NCI-H2196 (cell line): ENCODE measurements around the gene RAB3GAP2.
"Not testable (repeated sequence)": the region's sequence is repeated elsewhere in the genome, so short reads cannot be mapped to it uniquely, and the experiment has no call there.

Experiments
- DNase-seq: peaks from one replicate; lab custom pipeline; 2025; ENCODE audit not compliant: unreplicated experiment; lab: John Stamatoyannopoulos, UW

Gene RAB3GAP2

DNA sequence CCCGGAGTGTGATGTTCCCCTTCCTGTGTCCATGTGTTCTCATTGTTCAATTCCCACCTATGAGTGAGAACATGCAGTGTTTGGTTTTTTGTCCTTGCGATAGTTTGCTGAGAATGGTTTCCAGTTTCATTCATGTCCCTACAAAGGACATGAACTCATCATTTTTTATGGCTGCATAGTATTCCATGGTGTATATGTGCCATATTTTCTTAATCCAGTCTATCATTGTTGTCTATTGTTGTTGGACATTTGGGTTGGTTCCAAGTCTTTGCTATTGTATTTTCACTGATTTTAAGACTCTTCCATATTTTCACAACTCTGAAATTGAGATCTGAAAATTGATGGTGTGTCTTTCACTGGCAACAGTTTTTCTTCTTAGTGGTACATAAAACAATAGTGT is 67.5 kb downstream of the RAB3GAP2 start:
- DNase-seq, result not testable (repeated sequence)

DNA sequence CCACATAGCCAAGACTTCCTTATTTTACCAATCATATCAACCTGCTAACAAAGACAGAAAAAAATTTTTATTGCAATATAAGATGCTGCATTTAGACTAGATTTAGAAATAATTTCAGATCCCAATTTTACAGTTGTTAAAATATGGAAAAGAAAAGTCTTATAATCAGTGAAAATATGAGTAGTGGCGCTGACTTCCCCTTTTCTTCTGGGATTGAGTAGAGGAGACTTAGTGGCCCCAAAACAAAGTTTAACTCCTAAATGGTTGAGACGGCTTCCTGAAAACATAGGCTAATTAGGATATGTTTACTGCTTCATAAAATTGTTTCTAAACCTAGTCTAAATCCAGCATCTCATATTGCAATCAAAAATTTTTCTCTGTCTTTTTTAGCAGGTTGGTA is 68.4 kb downstream of the RAB3GAP2 start:
- DNase-seq, result no peak

DNA sequence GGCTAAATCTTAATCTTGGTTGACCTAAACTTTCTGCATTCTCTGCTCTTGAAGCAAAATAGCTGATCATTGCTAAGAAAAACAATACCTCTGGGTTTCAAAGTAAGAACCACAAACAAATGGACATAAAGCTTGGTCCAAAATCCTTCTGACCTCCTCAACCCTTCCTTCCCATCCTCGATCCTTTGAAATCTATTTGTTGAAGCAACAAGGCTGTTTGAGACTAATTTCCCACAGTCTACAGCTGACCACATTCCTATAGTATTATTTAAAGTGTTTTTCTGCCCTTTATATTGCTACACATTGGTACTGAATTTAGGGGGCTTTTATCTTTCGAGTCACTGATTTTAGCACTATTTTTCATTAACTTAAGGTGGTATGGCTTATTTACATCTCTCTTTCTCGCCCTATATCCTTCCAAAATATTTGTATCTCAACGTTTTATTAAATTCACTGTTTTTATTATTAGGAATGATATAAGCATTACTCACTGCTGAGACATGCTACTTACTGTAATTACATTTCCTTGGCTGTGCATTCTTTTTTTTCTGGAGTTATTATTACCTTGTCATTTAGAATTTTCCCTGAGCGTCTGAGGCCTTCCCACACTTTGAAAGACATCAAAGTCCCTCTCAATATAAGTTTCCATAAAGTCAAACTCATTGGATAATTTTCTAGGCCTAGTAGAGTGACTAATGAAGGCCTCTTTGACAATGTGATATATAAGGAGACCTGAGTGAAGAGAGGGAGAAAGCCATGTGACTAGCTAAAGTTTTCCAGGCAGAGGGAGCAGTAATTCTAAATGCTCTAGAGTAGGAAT is 73.9 kb downstream of the RAB3GAP2 start:
- no peak for DNase-seq

DNA sequence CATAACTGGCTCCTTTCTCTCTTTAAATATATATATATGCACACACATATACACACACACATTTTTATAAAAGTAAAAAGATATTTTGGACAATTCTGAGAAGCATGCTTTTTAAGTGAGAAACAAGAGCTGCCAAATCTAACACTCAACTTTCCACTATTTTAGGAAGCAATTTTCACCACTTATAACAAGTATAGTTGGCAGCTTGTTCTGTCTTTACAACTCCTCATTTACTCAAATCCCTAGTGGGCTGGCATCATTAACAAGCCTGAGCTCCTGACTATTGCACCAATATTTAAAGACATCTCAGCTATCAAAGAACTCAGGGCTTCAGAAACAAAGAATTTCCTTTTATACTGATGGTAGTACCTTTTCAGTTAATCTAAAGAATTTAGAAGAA is 76.6 kb downstream of the RAB3GAP2 start:
- DNase-seq, result no peak

DNA sequence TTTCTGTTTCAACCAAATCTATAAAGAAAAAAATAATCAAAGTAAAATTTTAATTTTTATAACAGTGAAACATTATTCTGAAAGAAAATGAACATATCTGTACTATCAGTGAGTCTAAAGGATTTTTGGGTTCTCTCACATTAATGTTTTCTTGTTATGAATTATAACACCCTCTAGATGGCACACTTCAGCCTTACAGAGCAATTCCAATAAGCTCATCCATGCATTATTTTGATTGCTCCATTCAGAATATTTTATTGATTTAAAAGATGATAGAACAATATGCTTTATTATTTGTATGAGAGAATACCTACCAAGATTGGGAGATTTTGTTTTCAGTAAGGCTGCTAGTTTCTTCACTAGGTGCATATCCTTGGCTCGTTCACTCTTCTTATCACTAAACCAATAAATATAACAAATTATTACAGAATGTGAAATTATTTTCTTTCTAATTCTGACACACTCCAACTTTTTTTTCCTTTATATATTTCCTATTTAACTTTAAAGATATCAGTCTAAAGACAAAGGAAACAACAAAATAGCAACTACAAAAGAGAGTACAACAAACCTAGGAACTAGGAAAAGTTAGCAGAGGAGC is 82.4 kb downstream of the RAB3GAP2 start:
- DNase-seq, result peak; percentile 14

DNA sequence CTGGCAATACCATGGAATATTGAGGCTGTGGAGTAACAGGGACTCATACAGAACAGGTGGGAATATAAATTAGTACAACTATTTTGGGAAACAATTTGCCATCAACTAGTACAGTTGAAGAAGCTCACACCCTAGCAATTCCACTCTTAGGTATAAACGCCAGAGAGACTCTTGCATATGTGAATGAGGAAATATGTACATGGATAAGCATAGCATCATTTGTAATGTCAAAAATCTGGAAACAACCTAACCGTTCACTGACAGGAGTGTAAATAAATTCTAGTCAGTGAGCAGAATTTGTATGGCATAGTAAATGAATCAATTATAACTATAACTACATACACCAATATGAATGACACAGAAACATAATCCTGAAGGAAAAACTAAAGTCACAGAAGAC is 83.7 kb downstream of the RAB3GAP2 start:
- DNase-seq, result no peak

DNA sequence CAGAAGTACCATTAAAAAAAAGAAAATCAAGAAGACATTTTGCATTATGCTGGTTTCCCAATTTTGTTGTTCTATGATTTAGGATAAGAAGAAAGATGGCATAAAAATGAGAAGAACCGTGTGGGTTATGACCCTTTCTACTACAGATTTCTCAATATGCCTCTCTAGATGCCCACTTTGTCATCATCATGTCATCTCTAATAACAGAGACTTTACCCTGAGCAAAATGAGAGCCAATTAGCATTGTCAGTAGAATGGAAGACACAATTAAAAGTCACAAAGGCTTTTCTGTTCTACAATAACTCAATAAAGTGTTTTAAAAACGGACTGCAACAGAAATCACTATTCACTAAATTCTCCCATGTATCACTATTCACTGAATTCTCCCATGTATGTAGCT is 85.5 kb downstream of the RAB3GAP2 start:
- DNase-seq, result no peak

DNA sequence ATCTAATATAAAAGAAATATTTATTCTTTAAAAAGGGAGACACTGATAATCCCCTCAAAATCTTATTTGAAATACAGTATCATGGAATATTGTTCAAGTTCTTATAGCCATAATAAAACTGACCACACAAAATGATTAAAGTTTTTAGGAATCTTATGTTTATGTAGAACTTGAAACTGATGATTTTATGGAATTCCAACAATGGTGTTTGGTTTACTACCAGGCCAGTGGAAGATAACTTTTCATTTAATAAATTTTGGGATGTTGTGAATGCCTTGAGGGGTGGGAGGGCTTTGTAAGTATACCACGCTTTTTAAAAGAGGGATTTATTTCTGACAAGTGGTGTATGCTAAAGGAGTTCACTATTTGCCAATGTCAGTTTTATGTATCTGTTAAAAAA is 87.7 kb downstream of the RAB3GAP2 start:
- DNase-seq, result no peak

DNA sequence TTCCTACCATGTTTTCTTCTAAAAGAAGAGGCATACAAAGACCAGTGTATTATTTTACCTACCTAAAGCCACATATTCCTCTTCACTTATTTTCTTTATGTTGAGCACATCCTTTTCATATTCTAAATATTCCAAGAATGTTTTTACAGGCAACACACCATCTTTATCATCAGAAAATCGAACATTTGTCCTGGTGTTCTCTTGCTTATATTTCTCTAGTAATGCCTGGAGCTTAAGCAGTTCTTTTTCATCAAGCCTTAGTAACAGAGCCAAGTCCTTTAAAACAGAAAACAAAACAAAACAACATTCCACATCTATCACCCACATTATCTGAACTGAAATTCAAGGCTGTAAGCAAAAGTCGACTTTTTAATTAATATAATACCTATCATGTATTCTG is 89.6 kb downstream of the RAB3GAP2 start:
- DNase-seq, result no peak

DNA sequence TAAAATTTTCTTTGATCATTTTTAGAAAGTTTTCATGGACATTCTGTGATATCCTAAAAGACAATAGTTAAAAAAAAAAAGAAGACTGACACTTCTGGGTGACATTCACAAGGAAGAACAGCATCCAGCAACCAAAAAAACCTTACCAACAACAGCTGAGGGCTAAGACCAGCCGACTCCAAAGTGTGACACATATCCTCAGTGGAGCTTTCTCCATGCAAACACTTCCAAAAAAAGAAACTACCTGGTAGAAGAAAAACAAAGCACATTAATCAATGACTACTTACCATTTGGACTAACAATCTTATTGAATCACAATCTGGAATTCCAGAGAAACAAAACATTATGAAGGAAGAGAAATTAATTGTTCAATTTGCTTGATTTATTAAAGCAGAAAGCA is 90.1 kb downstream of the RAB3GAP2 start:
- no peak for DNase-seq

DNA sequence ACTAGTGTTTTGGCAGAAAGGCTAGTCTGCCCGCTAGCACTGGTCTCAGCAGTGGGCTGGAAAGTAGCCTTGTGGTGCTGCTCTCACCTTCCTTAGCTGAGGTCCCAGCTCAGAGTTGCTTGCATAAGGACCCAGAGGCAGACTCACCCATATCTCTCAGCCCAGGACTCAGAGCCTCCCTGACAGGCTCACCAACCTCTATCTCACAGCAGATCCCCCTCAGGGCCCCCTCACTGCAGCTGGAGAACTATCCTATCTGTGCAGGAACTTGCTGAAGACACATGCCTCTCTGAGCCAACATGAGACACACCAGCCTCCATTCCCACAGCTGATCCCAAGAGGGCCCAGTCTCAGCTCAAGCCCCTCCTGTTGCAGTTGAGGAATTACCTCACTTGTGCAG is 95.7 kb downstream of the RAB3GAP2 start:
- no peak for DNase-seq

DNA sequence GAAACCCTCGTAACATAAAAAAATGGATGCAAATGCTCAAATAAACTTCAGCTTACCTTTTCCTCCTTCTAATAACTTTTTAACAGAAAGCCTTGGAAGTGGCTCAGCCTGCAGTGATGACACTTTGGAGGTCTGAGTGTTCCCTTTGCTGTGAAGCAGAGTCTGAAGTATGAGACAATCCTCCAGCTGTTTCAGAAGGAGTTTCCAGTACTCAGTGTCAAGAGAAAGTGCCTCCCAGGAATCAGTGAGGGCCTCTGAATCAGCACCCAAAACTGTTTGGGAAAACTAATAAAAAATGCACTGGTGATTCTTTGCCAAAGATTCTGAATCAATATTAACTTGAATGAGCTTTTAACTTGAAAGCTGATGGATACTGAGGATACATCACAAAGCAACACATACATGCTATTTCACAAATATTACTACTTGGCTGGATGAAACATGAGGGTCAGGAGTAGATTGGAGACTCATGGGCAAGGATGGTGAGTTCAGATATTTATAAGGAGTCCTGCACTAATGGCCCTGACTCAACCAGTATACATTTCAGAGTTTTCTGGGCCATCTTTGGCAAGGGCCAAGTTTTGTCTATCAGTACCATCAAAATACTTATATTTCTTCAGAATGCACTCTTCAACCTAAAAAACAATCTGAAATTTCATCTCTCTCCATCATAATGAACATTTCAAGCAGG is 101.3 kb downstream of the RAB3GAP2 start:
- DNase-seq, result no peak

DNA sequence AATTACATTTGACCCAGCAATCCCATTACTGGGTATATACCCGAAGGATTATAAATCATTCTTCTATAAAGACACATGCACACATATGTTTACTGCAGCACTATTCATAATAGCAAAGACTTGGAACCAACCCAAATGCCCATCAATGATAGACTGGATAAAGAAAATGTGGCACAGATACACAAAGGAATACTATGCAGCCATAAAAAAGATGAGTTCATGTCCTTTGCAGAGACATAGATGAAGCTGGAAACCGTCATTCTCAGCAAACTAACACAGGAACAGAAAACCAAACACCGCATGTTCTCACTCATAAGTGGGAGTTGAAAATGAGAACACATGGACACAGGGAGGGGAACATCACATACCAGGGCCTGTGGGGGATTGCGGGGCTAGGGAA is 102.4 kb downstream of the RAB3GAP2 start:
- not testable (repeated sequence) for DNase-seq

DNA sequence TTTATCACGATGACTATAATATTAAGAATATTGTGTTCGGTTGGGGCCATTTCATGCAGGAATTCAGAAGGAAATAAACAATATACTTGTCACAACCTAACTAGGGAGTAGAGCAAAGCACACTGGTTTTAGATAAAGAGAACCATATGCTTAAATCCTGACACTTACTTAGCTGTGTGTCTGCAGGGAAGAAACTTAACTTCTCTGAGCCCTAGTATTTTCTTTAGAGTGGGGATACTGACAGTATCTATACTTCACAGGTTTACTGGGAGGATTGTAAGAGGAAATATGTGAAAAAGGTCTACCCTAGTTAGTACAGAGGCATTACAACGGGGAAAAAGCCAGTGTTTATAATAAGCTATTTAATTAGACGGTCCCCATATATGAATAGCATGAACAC is 105.4 kb downstream of the RAB3GAP2 start:
- DNase-seq, result no peak

DNA sequence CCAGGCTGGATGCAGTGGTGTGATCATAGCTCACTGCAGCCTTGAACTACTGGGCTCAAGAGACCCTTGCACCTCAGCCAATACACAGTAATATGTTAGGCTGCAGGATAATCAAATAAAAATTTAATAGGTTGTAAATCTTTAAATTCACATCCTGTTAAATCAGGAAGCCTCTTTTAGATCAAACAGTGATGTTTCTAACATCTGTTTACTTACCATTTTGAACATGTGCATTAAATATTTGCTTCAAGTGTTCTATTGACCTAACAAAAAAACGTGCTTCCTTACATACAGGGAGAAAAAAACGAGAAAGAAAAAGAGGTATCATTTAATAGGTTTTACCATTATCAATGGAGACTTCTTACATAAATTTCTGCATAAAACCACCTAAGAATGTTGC is 107.7 kb downstream of the RAB3GAP2 start:
- no peak for DNase-seq

DNA sequence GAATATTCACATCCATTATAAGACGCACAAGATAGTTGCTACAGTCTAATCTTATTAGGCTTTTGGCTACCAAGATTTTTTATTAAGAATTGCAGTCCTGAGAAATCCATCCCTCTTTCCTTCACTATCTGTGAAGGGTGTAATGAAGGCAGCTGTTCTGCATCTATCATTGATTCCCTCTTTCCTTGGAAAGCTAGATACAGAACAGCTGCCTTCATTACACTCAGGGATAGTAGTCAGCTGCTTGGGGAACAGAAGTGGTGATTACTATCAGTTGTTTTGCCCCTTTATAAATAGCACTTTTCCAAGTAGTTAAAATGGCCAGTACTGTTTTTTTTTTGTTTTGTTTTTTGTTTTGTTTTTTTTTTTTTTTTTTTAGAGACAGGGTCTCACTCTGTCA is 108.1 kb downstream of the RAB3GAP2 start:
- no peak for DNase-seq

DNA sequence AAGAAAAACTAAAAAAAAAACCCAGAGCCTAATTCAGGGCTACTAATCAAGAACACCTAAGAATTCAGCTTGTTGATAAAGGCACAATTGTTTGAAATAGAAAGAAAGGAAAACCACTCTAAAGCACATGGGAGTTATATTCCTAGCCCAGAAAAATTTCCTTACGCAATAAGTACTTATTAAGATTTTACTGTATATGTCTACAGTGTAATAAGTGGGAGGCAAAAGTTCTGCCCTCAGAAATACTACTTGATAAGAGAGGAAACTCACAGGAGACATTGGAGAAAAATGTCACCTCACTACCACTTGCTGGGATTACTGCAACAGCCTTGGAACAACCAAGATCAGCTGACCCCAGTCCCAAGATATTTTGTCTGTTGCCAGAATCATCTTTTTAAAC is 112.2 kb downstream of the RAB3GAP2 start:
- no peak for DNase-seq

DNA sequence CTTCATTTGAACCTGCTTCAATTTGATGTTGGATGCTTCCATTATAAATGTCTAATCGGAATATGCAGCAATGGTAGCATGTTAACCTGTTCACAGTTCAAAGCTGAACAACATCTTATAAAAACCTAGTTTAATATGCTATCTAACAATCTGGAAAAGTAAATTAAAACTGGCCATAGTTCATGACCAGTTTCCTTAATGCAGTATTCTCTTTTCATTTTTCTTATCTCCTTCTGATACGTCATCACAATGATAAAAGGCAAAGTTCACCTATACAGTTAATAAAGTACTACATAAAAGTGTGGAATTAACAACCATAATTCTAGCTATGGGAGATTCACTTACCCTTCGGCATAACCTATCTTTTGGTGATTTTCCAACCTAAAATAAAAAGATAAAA is 113.2 kb downstream of the RAB3GAP2 start:
- no peak for DNase-seq

DNA sequence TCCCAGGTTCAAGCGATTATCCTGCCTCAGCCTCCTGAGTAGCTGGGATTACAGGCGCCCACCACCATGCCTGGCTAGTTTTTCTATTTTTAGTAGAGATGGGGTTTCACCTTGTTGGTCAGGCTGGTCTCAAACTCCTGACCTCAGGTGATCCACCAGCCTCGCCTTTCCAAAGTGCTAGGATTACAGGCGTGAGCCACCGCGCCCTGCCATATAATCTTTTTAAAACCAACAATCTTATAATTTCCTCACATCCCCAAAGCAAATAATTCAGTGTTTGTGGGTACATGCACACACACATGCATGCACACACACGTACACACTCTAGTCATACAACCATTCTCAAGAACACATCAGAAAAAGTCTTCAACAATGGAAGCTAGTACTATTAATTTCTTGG is 113.7 kb downstream of the RAB3GAP2 start:
- not testable (repeated sequence) for DNase-seq

DNA sequence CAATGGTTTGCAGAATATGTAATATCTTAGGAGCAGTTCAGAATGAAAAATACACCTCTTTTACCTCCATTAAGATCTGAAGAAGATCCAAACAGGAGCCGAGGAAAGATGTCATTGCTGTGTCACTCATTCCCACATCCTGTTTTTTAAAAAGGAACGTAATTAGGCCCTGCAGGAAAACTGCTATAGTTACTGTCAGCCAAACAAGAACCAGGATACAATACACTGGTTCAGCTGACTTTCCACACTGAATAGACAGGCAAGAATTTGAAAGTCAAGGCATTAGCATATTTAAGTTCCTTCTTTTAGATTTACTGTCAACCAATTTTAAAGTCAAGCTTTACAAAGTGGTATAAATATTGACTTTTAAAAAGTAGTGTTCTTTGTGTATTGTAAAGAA is 114.5 kb downstream of the RAB3GAP2 start:
- no peak for DNase-seq

DNA sequence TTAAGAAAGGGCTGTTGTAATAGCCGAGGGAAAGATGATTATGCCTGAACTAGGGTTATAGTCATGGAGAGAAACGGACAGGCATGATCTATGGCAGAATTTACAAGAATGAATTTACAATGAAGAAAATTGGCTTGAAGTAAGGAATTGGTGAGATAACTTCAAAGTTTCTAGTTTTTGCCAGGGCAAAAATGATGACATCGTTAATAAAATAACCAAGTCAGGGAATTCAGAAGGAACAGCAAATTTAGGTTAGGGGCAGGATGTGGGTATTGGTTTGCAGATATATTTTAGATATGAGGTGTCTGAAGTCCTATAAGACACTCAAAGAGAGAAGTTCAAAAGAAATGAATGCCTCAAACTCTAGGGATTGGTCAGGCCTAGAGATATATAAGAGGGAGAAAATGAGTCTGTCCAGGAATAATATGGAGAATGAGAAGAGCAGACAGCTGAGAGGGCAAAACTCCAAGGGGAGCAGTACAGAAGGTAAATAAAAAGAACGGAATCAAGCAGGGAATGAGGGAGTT is 115.6 kb downstream of the RAB3GAP2 start:
- DNase-seq, result no peak

DNA sequence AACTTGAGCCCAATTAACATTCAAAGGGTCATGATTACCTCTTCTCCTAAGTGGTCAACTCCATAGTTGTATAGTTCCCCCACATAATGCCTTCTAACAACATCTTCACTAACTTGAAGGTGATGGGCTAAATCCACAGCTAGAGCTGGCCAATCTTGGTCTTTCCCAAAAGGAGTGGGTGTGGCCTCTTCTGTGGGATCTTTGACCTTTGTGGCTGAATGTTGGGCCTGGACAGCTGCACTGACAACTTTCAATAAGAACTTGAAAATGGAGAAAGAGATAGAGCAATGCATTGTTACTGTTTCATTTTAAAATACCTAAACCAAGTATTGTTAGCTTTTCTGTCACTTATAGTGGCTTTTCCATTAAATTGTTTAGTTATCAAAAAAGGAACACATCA is 119.1 kb downstream of the RAB3GAP2 start:
- DNase-seq, result no peak
